ENCODE data around the gene DNAI2.

Gene DNAI2

GRCh38 chr17:74274060-74274708 is at the start of gene DNAI2:
Gene DNAI2 (plus strand): TSS chr17:74274234. CDS start chr17:74281818, 7,584 bp downstream.
- DNase-seq, result no peak

- DNase-seq, result no peak
Observed at GRCh38 chr17:74224959-74225725, 48.9 kb upstream of the DNAI2 start.

- no peak for DNase-seq
Observed at GRCh38 chr17:74226252-74226651, 47.8 kb upstream of the DNAI2 start.

- no peak for DNase-seq
Observed at GRCh38 chr17:74227271-74228080, 46.6 kb upstream of the DNAI2 start.

- no peak for DNase-seq
Observed at GRCh38 chr17:74228306-74228978, 45.6 kb upstream of the DNAI2 start.

- no peak for DNase-seq
Observed at GRCh38 chr17:74230896-74231295, 43.1 kb upstream of the DNAI2 start.

- no peak for DNase-seq
Observed at GRCh38 chr17:74231928-74232907, 41.8 kb upstream of the DNAI2 start.

- DNase-seq, result no peak
Observed at GRCh38 chr17:74233937-74234336, 40.1 kb upstream of the DNAI2 start.

- no peak for DNase-seq
Observed at GRCh38 chr17:74234486-74234885, 39.5 kb upstream of the DNAI2 start.

GRCh38 chr17:74235040-74235581 is 38.9 kb upstream of the DNAI2 start:
- no peak for DNase-seq

- no peak for DNase-seq
Observed at GRCh38 chr17:74235911-74236371, 38.1 kb upstream of the DNAI2 start.

- no peak for DNase-seq
Observed at GRCh38 chr17:74237321-74237720, 36.7 kb upstream of the DNAI2 start.

GRCh38 chr17:74239172-74239571 is 34.9 kb upstream of the DNAI2 start:
- DNase-seq, result no peak

- no peak for DNase-seq
Observed at GRCh38 chr17:74240618-74241205, 33.3 kb upstream of the DNAI2 start.

- DNase-seq, result no peak
Observed at GRCh38 chr17:74241431-74241830, 32.6 kb upstream of the DNAI2 start.

GRCh38 chr17:74241847-74242246 is 32.2 kb upstream of the DNAI2 start:
- DNase-seq, result no peak

GRCh38 chr17:74243013-74243755 is 30.9 kb upstream of the DNAI2 start:
- DNase-seq, result no peak

GRCh38 chr17:74244128-74244527 is 29.9 kb upstream of the DNAI2 start:
- no peak for DNase-seq

GRCh38 chr17:74244548-74244947 is 29.5 kb upstream of the DNAI2 start:
- DNase-seq, result no peak

GRCh38 chr17:74245145-74245831 is 28.7 kb upstream of the DNAI2 start:
- DNase-seq, result no peak
